HepG2 (cell line): ENCODE measurements around the gene PCIF1. TPM values are rescaled to one million over a fixed set of nuclear protein-coding genes. Genes with fewer than 3 reads are reported as not detected.
A peak's percentile ranks its signal among the peaks of the same experiment; 100 is the strongest.

Source experiments
- ATF2 ChIP-seq: sonication (generic); formaldehyde crosslinking; IDR thresholded peaks from 2 replicates; pipeline ENCODE4 v1.4.0; 2020; ENCODE audit warnings: missing genetic modification reagents
- CBX5 ChIP-seq: sonication (generic); formaldehyde crosslinking; IDR thresholded peaks from 2 replicates; pipeline ENCODE4 v1.4.0; 2020; ENCODE audit warnings: missing genetic modification reagents, borderline replicate concordance
- HNRNPK ChIP-seq: fragments of 200-400 bp; formaldehyde crosslinking; IDR thresholded peaks from 2 replicates; pipeline ENCODE4 v1.6.1; 2018; ENCODE audit warnings: low read length, low read depth, moderate library complexity, mild to moderate bottlenecking; ENCODE audit not compliant: poor library complexity, severe bottlenecking
- SMAD3 ChIP-seq: sonication (generic); formaldehyde crosslinking; IDR thresholded peaks from 2 replicates; pipeline ENCODE4 v1.4.0; 2020; ENCODE audit warnings: missing genetic modification reagents
- SNRNP70 ChIP-seq: fragments of 200-400 bp; formaldehyde crosslinking; IDR thresholded peaks from 2 replicates; pipeline ENCODE4 v1.6.1; 2017; ENCODE audit warnings: mild to moderate bottlenecking, low read depth, low read length, moderate library complexity
- ZNF224 ChIP-seq: sonication (generic); formaldehyde crosslinking; IDR thresholded peaks from 2 replicates; pipeline ENCODE4 v1.5.0; 2020; ENCODE audit warnings: mild to moderate bottlenecking, missing genetic modification reagents
- ZNF333 ChIP-seq: sonication (generic); formaldehyde crosslinking; IDR thresholded peaks from 2 replicates; pipeline ENCODE4 v1.4.0; 2020; ENCODE audit warnings: mild to moderate bottlenecking, missing genetic modification reagents, borderline replicate concordance
- ZNF646 ChIP-seq: sonication (generic); formaldehyde crosslinking; IDR thresholded peaks from 2 replicates; pipeline ENCODE4 v1.9.0; 2021; ENCODE audit warnings: mild to moderate bottlenecking, missing genetic modification reagents
- ZNF724P ChIP-seq: sonication (generic); formaldehyde crosslinking; IDR thresholded peaks from 2 replicates; pipeline ENCODE4 v1.8.0; 2022; ENCODE audit warnings: missing genetic modification reagents, borderline replicate concordance
- polyA plus RNA-seq, 8 experiments: library from polyadenylated mRNA; depleted of rRNA in 3 of 8; stranded (reverse) in 7 of 8; unstranded in 1 of 8; fragments of >200 nt; fragmentation: Illumina TruSeq in 4 of 8; extraction: Trizol in 4 of 8; gene quantifications; 2 replicates each; pipeline versions ENCODE4 v1.2.1 to v1.2.3, GENCODE V29; 2011 to 2016; ENCODE audit warnings: low read depth in 4 of 8, missing spikeins in 1 of 8, mixed read lengths in 1 of 8; ENCODE audit not compliant: insufficient read depth in 1 of 8
- total RNA-seq, 5 experiments: library from RNA; depleted of rRNA; stranded (reverse); fragments of >200 nt; fragmentation: Illumina TruSeq; extraction: Trizol; gene quantifications; 2 replicates each; pipeline ENCODE4 v1.2.3, GENCODE V29; 2016; ENCODE audit warnings: low read depth in 1 of 5
- TF ChIP-seq, protein P1 (sequence below): IDR thresholded peaks from 2 replicates; pipeline ENCODE4 v1.6.1; 2016; ENCODE audit warnings: low read depth
- TF ChIP-seq, protein P2 (sequence below): sonication (generic); formaldehyde crosslinking; IDR thresholded peaks from 2 replicates; pipeline ENCODE4 v1.8.1; 2023; ENCODE audit warnings: mild to moderate bottlenecking, missing genetic modification reagents
- TF ChIP-seq, protein P3 (sequence below): sonication (generic); formaldehyde crosslinking; IDR thresholded peaks from 2 replicates; pipeline ENCODE4 v1.4.0; 2020; ENCODE audit warnings: missing genetic modification reagents, borderline replicate concordance

The PCIF1 gene
- total and polyA plus RNA-seq, 2 of the 13 experiments (the other 11 are each of a cell fraction or from before 2014, with no cell fraction given): 20.9 to 24.4 TPM

DNA sequence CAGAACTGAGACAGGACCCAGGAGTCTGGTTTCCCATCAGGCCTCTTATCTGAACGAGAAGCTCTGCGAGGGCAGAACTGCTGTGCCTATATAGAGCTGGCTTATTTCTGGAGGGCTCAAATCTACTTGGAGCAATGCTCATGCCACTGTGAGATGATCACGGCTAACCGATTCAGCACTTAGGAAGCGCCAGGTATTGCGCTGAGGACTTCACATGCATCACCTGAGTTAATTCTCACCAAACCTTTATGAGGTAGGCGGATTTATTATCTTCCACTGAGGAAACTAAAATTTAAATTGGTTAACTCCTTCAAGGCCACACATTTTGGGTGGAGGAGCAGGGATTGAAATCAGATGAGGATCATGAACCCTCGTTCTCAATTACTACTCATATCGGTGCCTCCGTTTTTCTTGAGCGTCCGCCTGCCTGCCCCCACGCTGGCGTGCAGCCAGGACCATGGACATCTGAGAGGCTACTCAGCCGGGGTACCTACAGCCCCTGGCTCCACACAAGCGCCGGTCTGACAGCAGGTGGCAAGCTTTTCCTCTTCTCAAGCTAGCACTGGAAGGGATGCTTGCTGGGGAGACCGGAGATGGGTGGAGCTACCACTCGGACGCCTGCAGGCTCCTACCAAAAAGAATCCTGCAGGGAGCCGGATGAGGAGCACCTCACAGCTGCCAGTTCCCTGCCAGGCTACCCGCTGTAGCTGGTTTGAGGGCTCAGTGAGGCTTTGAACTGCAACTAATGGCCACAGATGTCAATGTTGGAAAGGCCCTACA lies 1.0 kb upstream of the PCIF1 start (continued):
- TF ChIP-seq SMAD3 (CRISPR knock-in tag) (no peak; the same call in 1 of the 2 replicates), HNRNPK (no peak), ZNF333 (CRISPR knock-in tag) (0 out of 2 replicates have a peak, but pooled peaks have one; percentile 34), ZNF224 (CRISPR knock-in tag) (peak; percentile 33; the same call in 1 of the 2 replicates), CBX5 (CRISPR knock-in tag) (peak; percentile 88; the same call in 1 of the 2 replicates), ATF2 (CRISPR knock-in tag) (peak; percentile 58), SNRNP70 (no peak), ZNF646 (CRISPR knock-in tag) (no peak), ZNF724P (no peak)
- TF ChIP-seq, protein P1, sequence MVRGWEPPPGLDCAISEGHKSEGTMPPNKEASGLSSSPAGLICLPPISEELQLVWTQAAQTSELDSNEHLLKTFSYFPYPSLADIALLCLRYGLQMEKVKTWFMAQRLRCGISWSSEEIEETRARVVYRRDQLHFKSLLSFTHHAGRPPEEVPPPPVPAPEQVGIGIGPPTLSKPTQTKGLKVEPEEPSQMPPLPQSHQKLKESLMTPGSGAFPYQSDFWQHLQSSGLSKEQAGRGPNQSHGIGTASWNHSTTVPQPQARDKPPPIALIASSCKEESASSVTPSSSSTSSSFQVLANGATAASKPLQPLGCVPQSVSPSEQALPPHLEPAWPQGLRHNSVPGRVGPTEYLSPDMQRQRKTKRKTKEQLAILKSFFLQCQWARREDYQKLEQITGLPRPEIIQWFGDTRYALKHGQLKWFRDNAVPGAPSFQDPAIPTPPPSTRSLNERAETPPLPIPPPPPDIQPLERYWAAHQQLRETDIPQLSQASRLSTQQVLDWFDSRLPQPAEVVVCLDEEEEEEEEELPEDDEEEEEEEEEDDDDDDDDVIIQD (CRISPR knock-in tag): 0 out of 2 replicates have a peak, but pooled peaks have one; percentile 35
- TF ChIP-seq, protein P2, sequence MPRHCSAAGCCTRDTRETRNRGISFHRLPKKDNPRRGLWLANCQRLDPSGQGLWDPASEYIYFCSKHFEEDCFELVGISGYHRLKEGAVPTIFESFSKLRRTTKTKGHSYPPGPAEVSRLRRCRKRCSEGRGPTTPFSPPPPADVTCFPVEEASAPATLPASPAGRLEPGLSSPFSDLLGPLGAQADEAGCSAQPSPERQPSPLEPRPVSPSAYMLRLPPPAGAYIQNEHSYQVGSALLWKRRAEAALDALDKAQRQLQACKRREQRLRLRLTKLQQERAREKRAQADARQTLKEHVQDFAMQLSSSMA: no peak
- TF ChIP-seq, protein P3, sequence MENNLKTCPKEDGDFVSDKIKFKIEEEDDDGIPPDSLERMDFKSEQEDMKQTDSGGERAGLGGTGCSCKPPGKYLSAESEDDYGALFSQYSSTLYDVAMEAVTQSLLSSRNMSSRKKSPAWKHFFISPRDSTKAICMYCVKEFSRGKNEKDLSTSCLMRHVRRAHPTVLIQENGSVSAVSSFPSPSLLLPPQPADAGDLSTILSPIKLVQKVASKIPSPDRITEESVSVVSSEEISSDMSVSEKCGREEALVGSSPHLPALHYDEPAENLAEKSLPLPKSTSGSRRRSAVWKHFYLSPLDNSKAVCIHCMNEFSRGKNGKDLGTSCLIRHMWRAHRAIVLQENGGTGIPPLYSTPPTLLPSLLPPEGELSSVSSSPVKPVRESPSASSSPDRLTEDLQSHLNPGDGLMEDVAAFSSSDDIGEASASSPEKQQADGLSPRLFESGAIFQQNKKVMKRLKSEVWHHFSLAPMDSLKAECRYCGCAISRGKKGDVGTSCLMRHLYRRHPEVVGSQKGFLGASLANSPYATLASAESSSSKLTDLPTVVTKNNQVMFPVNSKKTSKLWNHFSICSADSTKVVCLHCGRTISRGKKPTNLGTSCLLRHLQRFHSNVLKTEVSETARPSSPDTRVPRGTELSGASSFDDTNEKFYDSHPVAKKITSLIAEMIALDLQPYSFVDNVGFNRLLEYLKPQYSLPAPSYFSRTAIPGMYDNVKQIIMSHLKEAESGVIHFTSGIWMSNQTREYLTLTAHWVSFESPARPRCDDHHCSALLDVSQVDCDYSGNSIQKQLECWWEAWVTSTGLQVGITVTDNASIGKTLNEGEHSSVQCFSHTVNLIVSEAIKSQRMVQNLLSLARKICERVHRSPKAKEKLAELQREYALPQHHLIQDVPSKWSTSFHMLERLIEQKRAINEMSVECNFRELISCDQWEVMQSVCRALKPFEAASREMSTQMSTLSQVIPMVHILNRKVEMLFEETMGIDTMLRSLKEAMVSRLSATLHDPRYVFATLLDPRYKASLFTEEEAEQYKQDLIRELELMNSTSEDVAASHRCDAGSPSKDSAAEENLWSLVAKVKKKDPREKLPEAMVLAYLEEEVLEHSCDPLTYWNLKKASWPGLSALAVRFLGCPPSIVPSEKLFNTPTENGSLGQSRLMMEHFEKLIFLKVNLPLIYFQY (CRISPR knock-in tag): peak; percentile 40; the same call in 1 of the 2 replicates
